ENCODE data around the gene SFN. TPM values are rescaled to one million over a fixed set of nuclear protein-coding genes. Genes with fewer than 3 reads are reported as not detected.

Gene SFN
- total and polyA plus RNA-seq, 2 of the 13 experiments (the other 11 are each of a cell fraction or from before 2014, with no cell fraction given) = 4.3 to 5.6 TPM

DNA sequence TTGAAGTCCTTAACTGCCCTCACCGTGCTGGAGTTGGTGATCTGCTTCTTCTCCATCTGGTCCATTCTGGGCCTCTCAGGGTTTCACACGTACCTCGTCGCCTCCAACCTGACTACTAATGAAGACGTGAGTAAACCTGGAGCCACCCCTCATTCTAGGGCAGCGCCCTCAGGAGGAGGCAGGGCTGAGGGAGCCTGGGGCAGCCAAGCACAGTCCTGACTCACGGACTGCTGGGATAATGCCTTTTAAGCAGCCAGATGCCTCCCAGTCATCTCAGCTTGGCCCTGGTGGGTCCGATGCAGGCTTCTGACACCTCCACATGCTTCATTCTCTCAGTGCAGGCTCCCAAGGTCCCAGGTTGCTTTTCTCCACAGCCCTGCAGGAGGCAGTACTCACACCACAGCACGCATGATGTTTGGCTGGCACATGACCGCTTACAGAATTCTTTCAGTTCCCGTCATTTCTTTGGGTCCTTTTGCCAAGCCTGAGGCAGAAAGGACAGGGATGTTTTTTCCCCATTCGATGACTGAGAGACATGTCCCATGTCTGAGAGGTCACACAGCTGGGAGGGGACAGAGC is 11.8 kb upstream of the SFN start:
- Histone ChIP-seq H3K27ac (ENCODE audit: extremely low read length, insufficient read depth, low read length) (no peak overlapping the region), H4K20me1 (ENCODE audit: insufficient read depth, low read length) (no peaks in the 10 kb centered on the region), H3K4me2 (ENCODE audit: low read depth, low read length) (no peak overlapping the region), H3K27me3 (ENCODE audit: control insufficient read depth in 1 of 2, insufficient read depth in 2 of 2, low read length in 2 of 2) (no peaks in the 10 kb centered on the region), H3K79me2 (ENCODE audit: insufficient read depth, low read length) (no peaks in the 10 kb centered on the region), H3K9me3 (ENCODE audit: low read length) (no peaks in the 10 kb centered on the region), H3K9ac (ENCODE audit: insufficient read depth, low read depth, low read length) (no peak overlapping the region), H2AFZ (ENCODE audit: low read length) (no peak overlapping the region), H3K36me3 (replicated peaks in 1 of 2; ENCODE audit: control insufficient read depth in 1 of 2, insufficient read depth in 2 of 2, low read length in 2 of 2) (peaks cover 27 to 55% of the 10 kb centered on the region in 2 experiments), H3K4me3 (replicated peaks in 1 of 3; ENCODE audit: insufficient read depth in 1 of 3, low read depth in 2 of 3, low read length in 3 of 3) (no peak overlapping the region), H3K4me1 (ENCODE audit: insufficient read depth, low read length) (peaks cover 17% of the 10 kb centered on the region)
- CTCF ChIA-PET (ENCODE audit: low intra/inter-chr PET ratio, low total read pairs) = no interaction called here
- ATAC-seq = no peak
- intact Hi-C loops (cut with micrococcal nuclease; ENCODE audit: unreplicated experiment) (no loop called here), in situ Hi-C loops (cut with HindIII; ENCODE audit: extremely low pct_ligation_motif_present, low pct_unique_long_range_greater_than_20kb) (no loop called here)
- WGBS (ENCODE audit: low lambda C conversion rate) = 99% methylated on average over 11 of the region's 12 CpGs
- no TSS peak for BruUV-seq (replicated peaks)
- FAIRE-seq = no peak
- POLR2A ChIA-PET = no interaction called here
- no peak for DNase-seq (ENCODE audit: low spot score)
- no peak for TF ChIP-seq IKZF4 (CRISPR knock-in tag; IDR thresholded peaks at IDR 0.05; ENCODE audit: borderline replicate concordance, low read depth, not compliant biosample characterization)
- no peak for TF ChIP-seq ZBTB49 (CRISPR knock-in tag; IDR thresholded peaks at IDR 0.05; ENCODE audit: borderline replicate concordance)
- TF ChIP-seq ZNF724P (CRISPR knock-in tag; IDR thresholded peaks at IDR 0.05; ENCODE audit: borderline replicate concordance) = no peak
- no peak for TF ChIP-seq MTF2 (CRISPR knock-in tag; IDR thresholded peaks at IDR 0.05; ENCODE audit: borderline replicate concordance)
- TF ChIP-seq KDM2A (CRISPR knock-in tag; IDR thresholded peaks at IDR 0.05; ENCODE audit: borderline replicate concordance, low read depth) = no peak
- TF ChIP-seq, protein P1, sequence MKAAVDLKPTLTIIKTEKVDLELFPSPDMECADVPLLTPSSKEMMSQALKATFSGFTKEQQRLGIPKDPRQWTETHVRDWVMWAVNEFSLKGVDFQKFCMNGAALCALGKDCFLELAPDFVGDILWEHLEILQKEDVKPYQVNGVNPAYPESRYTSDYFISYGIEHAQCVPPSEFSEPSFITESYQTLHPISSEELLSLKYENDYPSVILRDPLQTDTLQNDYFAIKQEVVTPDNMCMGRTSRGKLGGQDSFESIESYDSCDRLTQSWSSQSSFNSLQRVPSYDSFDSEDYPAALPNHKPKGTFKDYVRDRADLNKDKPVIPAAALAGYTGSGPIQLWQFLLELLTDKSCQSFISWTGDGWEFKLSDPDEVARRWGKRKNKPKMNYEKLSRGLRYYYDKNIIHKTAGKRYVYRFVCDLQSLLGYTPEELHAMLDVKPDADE (CRISPR knock-in tag; IDR thresholded peaks at IDR 0.05) = no peak
- TF ChIP-seq ZFP62 (CRISPR knock-in tag; IDR thresholded peaks at IDR 0.05) = no peak
- TF ChIP-seq GATA4 (IDR thresholded peaks at IDR 0.05; ENCODE audit: borderline replicate concordance, low read depth) = no peak
- TF ChIP-seq ZNF205 (CRISPR knock-in tag; IDR thresholded peaks at IDR 0.05) = no peak
- no peak for TF ChIP-seq REPIN1 (CRISPR knock-in tag; IDR thresholded peaks at IDR 0.05; ENCODE audit: borderline replicate concordance, low read depth)
- no peak for TF ChIP-seq MYPOP (CRISPR knock-in tag; IDR thresholded peaks at IDR 0.05)
- TF ChIP-seq ZNF772 (CRISPR knock-in tag; IDR thresholded peaks at IDR 0.05) = no peak
- no peak for TF ChIP-seq CENPX (CRISPR knock-in tag; IDR thresholded peaks at IDR 0.05)

All from HepG2 (cell line).